GM19023 (cell line): Measurements from ENCODE around the gene DNAAF5.
A peak's percentile ranks its signal among the peaks of the same experiment; 100 is the strongest.

Experiments used
- ATAC-seq: cut with Tn5 transposase; IDR thresholded peaks from one replicate; pipeline ENCODE4 v1.9.1; 2021; ENCODE audit warnings: mild to moderate bottlenecking, moderate library complexity; ENCODE audit not compliant: unreplicated experiment

DNAAF5 gene

GRCh38 chr7:706721-707120 is 19.8 kb upstream of the DNAAF5 start:
- no peak for ATAC-seq

GRCh38 chr7:707296-708000 is 19.1 kb upstream of the DNAAF5 start:
- ATAC-seq, result no peak

GRCh38 chr7:710161-710560 is 16.3 kb upstream of the DNAAF5 start:
- no peak for ATAC-seq

- no peak for ATAC-seq
These were observed 15.2 kb upstream of the DNAAF5 start for GRCh38 chr7:711093-711921.

GRCh38 chr7:711922-712380 is 14.5 kb upstream of the DNAAF5 start:
- no peak for ATAC-seq

- no peak for ATAC-seq
These were observed 13.9 kb upstream of the DNAAF5 start for GRCh38 chr7:712381-713138.

- no peak for ATAC-seq
These were observed 13.4 kb upstream of the DNAAF5 start for GRCh38 chr7:713139-713457.

- ATAC-seq, result no peak
These were observed 12.8 kb upstream of the DNAAF5 start for GRCh38 chr7:713488-714230.

- ATAC-seq, result no peak
These were observed 12.2 kb upstream of the DNAAF5 start for GRCh38 chr7:714251-714671.

GRCh38 chr7:716222-716621 is 10.3 kb upstream of the DNAAF5 start:
- no peak for ATAC-seq

- no peak for ATAC-seq
These were observed 9.9 kb upstream of the DNAAF5 start for GRCh38 chr7:716636-717035.

- ATAC-seq, result no peak
These were observed 4.8 kb upstream of the DNAAF5 start for GRCh38 chr7:721619-722248.

GRCh38 chr7:723541-723940 is 3.0 kb upstream of the DNAAF5 start:
- ATAC-seq, result no peak

GRCh38 chr7:724298-724697 is 2.2 kb upstream of the DNAAF5 start:
- no peak for ATAC-seq

GRCh38 chr7:725223-726005 is 1.1 kb upstream of the DNAAF5 start:
- ATAC-seq, result no peak

GRCh38 chr7:726854-727103 is 280 bp downstream of the DNAAF5 start:
- peak; percentile 15 for ATAC-seq

GRCh38 chr7:727104-727805 is 756 bp downstream of the DNAAF5 start, which contains the start of gene PRKAR1B:
Gene PRKAR1B, minus strand, starts transcription at chr7:727281. Its CDS starts 15,776 bp downstream, at chr7:711505.
- ATAC-seq, result peak; percentile 62

GRCh38 chr7:727806-728460 is 1.4 kb downstream of the DNAAF5 start:
- no peak for ATAC-seq

GRCh38 chr7:728602-729001 is 2.1 kb downstream of the DNAAF5 start:
- no peak for ATAC-seq
